Left lung (tissue), 10 donors: ENCODE results near the gene DOCK10. TPM values are rescaled to one million over a fixed set of nuclear protein-coding genes. Genes with fewer than 3 reads are reported as not detected.
"Not testable (repeated sequence)": the region's sequence is repeated elsewhere in the genome, so short reads cannot be mapped to it uniquely, and the experiment has no call there.

Experiments
- ATAC-seq: fragments of 200-7000 bp; cut with Tn5 transposase; one replicate; pipeline ENCODE4 v1.9.1; 2020; ENCODE audit warnings: moderate library complexity
- DNase-seq, 4 donors: peaks; one replicate each; pipeline ENCODE4 v3.0.0-alpha.2; 2013 to 2020
- H3K27ac ChIP-seq, 2 donors: fragments of 200-600 bp; sonication (generic) in 1 of 2; one replicate each; pipeline versions ENCODE4 v1.5.0 to v1.8.0; 2020 to 2021
- H3K27me3 ChIP-seq, 2 donors: fragments of 200-600 bp; sonication (generic) in 1 of 2; one replicate each; pipeline versions ENCODE4 v1.5.0 to v1.8.0; 2020 to 2021
- H3K36me3 ChIP-seq, 2 donors: fragments of 200-600 bp; sonication (generic) in 1 of 2; one replicate each; pipeline versions ENCODE4 v1.5.0 to v1.8.0; 2020 to 2021
- H3K4me1 ChIP-seq, 2 donors: fragments of 200-600 bp; one replicate each; pipeline ENCODE4 v1.8.0; 2021
- H3K4me3 ChIP-seq, 2 donors: fragments of 200-600 bp; sonication (generic) in 1 of 2; one replicate each; pipeline versions ENCODE4 v1.5.0 to v1.8.0; 2020 to 2021; ENCODE audit warnings: mild to moderate bottlenecking in 1 of 2
- H3K9me3 ChIP-seq, 2 donors: fragments of 200-600 bp; sonication (generic) in 1 of 2; one replicate each; pipeline versions ENCODE4 v1.5.0 to v1.8.0; 2020 to 2021
- CTCF ChIP-seq, 2 donors: fragments of 200-600 bp; sonication (generic) in 1 of 2; IDR thresholded peaks; one replicate each; pipeline versions ENCODE4 v1.5.0 to v1.8.0; 2021; ENCODE audit warnings: antibody characterized with exemption in 2 of 2
- intact Hi-C, 2 donors: fragments of 100-400 bp; cut with DNase I; formaldehyde crosslinking; loops; one replicate each; pipeline versions ENCODE4 v1.11.2 to v1.14.2; 2022
- polyA plus RNA-seq, 6 donors: library from polyadenylated mRNA; unstranded; fragments of 120-200 nt; gene quantifications; one replicate each; pipeline ENCODE4 v1.2.1, GENCODE V29; 2013; ENCODE audit not compliant: insufficient read length in 6 of 6
- total RNA-seq, 2 donors: library from RNA; stranded (reverse); fragmentation: NEBNext Ultra II Directional; extraction: Animal tissue kit (Norgen Biotek cat#: 25700); gene quantifications; one replicate each; pipeline ENCODE4 v1.2.1, GENCODE V29; 2021
- donor health status: DM: no; HTN: yes; CAD: no.
- donor health status: DM: no; HTN: no; CAD: no.

DOCK10 gene
- total and polyA plus RNA-seq, 8 donors: 17.8 to 55.9 (median 45.6) TPM

- no peak for TF ChIP-seq CTCF (IDR thresholded peaks at IDR 0.05)
- ATAC-seq (no peak), DNase-seq (no peak)
- H3K36me3 ChIP-seq: no peaks in the 10 kb centered on the region
- H3K27me3 ChIP-seq: no peaks in the 10 kb centered on the region
- H3K4me1 ChIP-seq: peaks cover 0 to 30% of the 10 kb centered on the region in 2 donors
- H3K27ac ChIP-seq: no peak overlapping the region
- H3K9me3 ChIP-seq: no peaks in the 10 kb centered on the region
- H3K4me3 ChIP-seq: no peak overlapping the region
- intact Hi-C loops: no loop called here
Observed at GRCh38 chr2:224918626-224919471, 123.4 kb downstream of the DOCK10 start.

- H3K27me3 ChIP-seq, H3K36me3 ChIP-seq, H3K4me3 ChIP-seq, H3K27ac ChIP-seq, H3K9me3 ChIP-seq, intact Hi-C loops, DNase-seq, ATAC-seq: not testable (repeated sequence)
- H3K4me1 ChIP-seq: peaks cover 0 to 14% of the 10 kb centered on the region in 2 donors
Observed at GRCh38 chr2:224917246-224917645, 125.0 kb downstream of the DOCK10 start.

DNA sequence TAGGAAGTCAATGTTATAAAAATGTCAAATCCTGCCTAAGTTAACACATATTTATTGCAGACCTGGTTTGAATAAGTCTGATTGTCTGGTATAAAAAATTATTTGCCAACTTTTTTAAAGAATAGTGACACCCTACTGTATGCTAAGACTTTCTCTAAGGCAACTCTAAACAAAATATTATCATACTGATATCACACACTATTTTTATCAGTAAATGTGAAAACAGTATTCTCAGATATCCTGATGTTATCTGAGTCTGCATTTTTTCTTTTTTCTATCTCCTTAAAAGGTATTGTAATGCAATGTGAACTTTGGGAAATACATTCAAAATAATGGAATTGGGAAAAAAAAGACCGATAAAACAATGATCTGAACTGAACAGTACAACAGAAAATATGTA lies 127.1 kb downstream of the DOCK10 start:
- H3K9me3 ChIP-seq: no peaks in the 10 kb centered on the region
- DNase-seq (no peak), ATAC-seq (no peak)
- H3K4me1 ChIP-seq: peaks cover 4 to 7% of the 10 kb centered on the region in 2 donors
- no peak overlapping the region for H3K27ac ChIP-seq
- no peaks in the 10 kb centered on the region for H3K27me3 ChIP-seq
- TF ChIP-seq CTCF (IDR thresholded peaks at IDR 0.05): no peak
- no peaks in the 10 kb centered on the region for H3K36me3 ChIP-seq
- no peak overlapping the region for H3K4me3 ChIP-seq
- intact Hi-C loops: no loop called here

DNA sequence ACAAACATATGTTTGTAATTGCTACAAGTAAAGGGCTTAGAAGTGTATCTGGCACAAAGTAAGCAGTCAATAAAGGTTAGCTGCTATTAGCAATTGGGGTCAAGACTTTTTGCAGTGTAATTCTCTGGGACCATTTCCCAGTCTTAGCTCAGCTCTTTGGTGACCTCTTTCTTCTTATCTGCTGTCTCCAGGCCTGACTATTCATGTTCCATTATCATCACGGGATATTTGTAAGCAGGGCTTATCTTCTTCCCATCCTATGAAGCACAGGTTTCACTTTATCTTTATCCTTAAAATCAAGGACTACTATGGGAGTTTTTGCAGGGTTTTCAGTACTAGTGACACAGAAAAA lies 131.7 kb downstream of the DOCK10 start:
- TF ChIP-seq CTCF (IDR thresholded peaks at IDR 0.05): no peak
- ATAC-seq (peak; percentile 30), DNase-seq (no peak)
- Histone ChIP-seq H3K4me1 (peaks cover 10 to 18% of the 10 kb centered on the region in 2 donors), H3K36me3 (no peaks in the 10 kb centered on the region), H3K9me3 (no peaks in the 10 kb centered on the region), H3K27ac (peak overlapping the region; percentile 49 to 81), H3K27me3 (no peaks in the 10 kb centered on the region), H3K4me3 (no peak overlapping the region)
- intact Hi-C loops: no loop called here

DNA sequence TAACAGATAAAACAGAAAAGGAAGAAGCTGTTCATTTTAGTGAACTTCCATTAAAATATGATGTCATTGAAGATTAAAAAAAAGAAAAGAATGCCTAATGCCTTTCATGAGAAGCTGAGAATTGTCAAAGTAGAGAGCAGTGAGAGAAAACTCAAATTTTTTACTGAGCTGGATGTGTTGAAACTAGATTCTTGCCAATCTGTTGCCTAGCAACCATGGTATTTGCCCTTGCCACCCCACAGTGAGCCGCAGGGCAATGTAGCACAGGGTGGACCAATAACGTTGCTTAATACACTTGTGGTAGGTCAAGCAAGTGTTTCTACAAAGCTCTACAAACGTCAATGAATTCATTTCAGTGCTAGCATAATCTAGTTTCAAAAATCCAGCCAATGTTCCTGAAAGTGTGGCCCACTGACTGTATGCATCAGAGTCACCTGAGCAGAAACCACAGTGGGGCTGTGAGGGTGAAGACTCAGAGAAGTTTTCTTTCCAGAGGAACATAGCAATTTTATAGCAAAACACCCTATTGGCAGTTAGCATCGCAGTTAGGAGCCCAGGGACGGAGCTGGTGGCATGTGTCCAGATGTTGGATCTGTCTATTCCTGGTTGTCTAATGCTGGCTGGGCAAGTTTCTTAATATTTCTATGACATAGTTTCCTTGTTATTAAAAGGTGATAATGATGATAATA lies 132.2 kb downstream of the DOCK10 start:
- Histone ChIP-seq H3K4me3 (no peak overlapping the region), H3K27me3 (no peaks in the 10 kb centered on the region), H3K9me3 (no peaks in the 10 kb centered on the region), H3K27ac (peak overlapping the region; percentile 49 to 81), H3K36me3 (no peaks in the 10 kb centered on the region), H3K4me1 (peaks cover 10 to 18% of the 10 kb centered on the region in 2 donors)
- intact Hi-C loops: no loop called here
- TF ChIP-seq CTCF (IDR thresholded peaks at IDR 0.05): no peak
- ATAC-seq (peak; percentile 96), DNase-seq (peak in 3 of 4 donors; percentile 49 to 79 (median 56))
